ENCODE measurements around the gene PCBP3. TPM values are rescaled to one million over a fixed set of nuclear protein-coding genes. Genes with fewer than 3 reads are reported as not detected.

PCBP3 gene
- total and polyA plus RNA-seq, 2 of the 8 experiments (the other 6 are each of a cell fraction or from before 2014, with no cell fraction given) = 3.5 to 6.3 TPM

- TF ChIP-seq CHD7 (IDR thresholded peaks at IDR 0.05; ENCODE audit: insufficient replicate concordance, low read length) (no peak), RNF2 (IDR thresholded peaks at IDR 0.05; ENCODE audit: borderline replicate concordance, low read depth, low read length, missing control alignments, poor library complexity, severe bottlenecking) (no peak), CREB1 (IDR thresholded peaks at IDR 0.05) (no peak), CHD2 (IDR thresholded peaks at IDR 0.05; ENCODE audit: low read length) (no peak), CBX5 (IDR thresholded peaks at IDR 0.05; ENCODE audit: low read depth, low read length) (no peak), TEAD4 (IDR thresholded peaks at IDR 0.05; ENCODE audit: low read depth, low read length) (no peak), SUZ12 (IDR thresholded peaks at IDR 0.05; ENCODE audit: low read length) (no peak), YY1 (IDR thresholded peaks at IDR 0.05; ENCODE audit: low read depth, low read length) (no peak), RXRA (IDR thresholded peaks at IDR 0.05; ENCODE audit: insufficient read depth, low read depth, low read length) (no peak), POU5F1 (IDR thresholded peaks at IDR 0.05; ENCODE audit: low read depth, low read length) (no peak), TCF12 (IDR thresholded peaks at IDR 0.05; ENCODE audit: low read depth, low read length) (no peak), KDM4A (IDR thresholded peaks at IDR 0.05; ENCODE audit: low read depth, low read length, severe bottlenecking) (no peak)
Observed at GRCh38 chr21:45809421-45809820, 165.9 kb downstream of the PCBP3 start (continued).
